Measurements from ENCODE around the gene VAMP2.
A peak's percentile ranks its signal among the peaks of the same experiment; 100 is the strongest.

VAMP2 gene

GRCh38 chr17:8162997-8163977, 539 bp upstream of the VAMP2 start:
- H4K20me1 ChIP-seq = peaks cover 32% of the 10 kb centered on the region
- no peaks in the 10 kb centered on the region for H3K9me3 ChIP-seq
- no peak for TF ChIP-seq Cebpa-rat (IDR thresholded peaks at IDR 0.05)
- peaks cover 22% of the 10 kb centered on the region for H3K36me3 ChIP-seq
- peak overlapping the region; percentile 99 for H3K9ac ChIP-seq
- H3K27me3 ChIP-seq = no peaks in the 10 kb centered on the region
- H3K27ac ChIP-seq = peak overlapping the region; percentile 98
- peak overlapping the region; percentile 100 for H3K4me3 ChIP-seq
- peaks cover 54% of the 10 kb centered on the region for H3K4me1 ChIP-seq
- peak overlapping the region; percentile 91 for H3K4me2 ChIP-seq

- H3K36me3 ChIP-seq = peaks cover 22% of the 10 kb centered on the region
- peak overlapping the region; percentile 99 for H3K9ac ChIP-seq
- H3K4me3 ChIP-seq = peak overlapping the region; percentile 100
- peak overlapping the region; percentile 99 for H3K4me2 ChIP-seq
- no peaks in the 10 kb centered on the region for H3K9me3 ChIP-seq
- peak overlapping the region; percentile 98 for H3K27ac ChIP-seq
- peaks cover 62% of the 10 kb centered on the region for H3K4me1 ChIP-seq
- no peak for TF ChIP-seq Cebpa-rat (IDR thresholded peaks at IDR 0.05)
- peaks cover 32% of the 10 kb centered on the region for H4K20me1 ChIP-seq
- no peaks in the 10 kb centered on the region for H3K27me3 ChIP-seq
Observed at GRCh38 chr17:8161289-8162232, 1.2 kb downstream of the VAMP2 start.

- no peak for TF ChIP-seq Cebpa-rat (IDR thresholded peaks at IDR 0.05)
- Histone ChIP-seq H3K4me1 (peaks cover 65% of the 10 kb centered on the region), H3K9me3 (no peaks in the 10 kb centered on the region), H3K36me3 (peaks cover 22% of the 10 kb centered on the region), H3K4me3 (peak overlapping the region; percentile 100), H3K9ac (peak overlapping the region; percentile 99), H4K20me1 (peaks cover 32% of the 10 kb centered on the region), H3K27ac (peak overlapping the region; percentile 46), H3K27me3 (no peaks in the 10 kb centered on the region), H3K4me2 (peak overlapping the region; percentile 99)
Observed at GRCh38 chr17:8160741-8161221, 2.0 kb downstream of the VAMP2 start.

- Histone ChIP-seq H3K9ac (peak overlapping the region; percentile 99; the same call in 1 of the 2 replicates), H3K4me2 (peak overlapping the region; percentile 99)
Observed at GRCh38 chr17:8160224-8160577, 2.5 kb downstream of the VAMP2 start.

GRCh38 chr17:8159459-8160223, 3.1 kb downstream of the VAMP2 start:
- Histone ChIP-seq H3K4me2 (peak overlapping the region; percentile 99; the same call in 1 of the 2 replicates), H3K9ac (peak overlapping the region; percentile 99), H3K4me1 (peaks cover 73% of the 10 kb centered on the region)

More at GRCh38 chr17:8160224-8160577, 2.5 kb downstream of the VAMP2 start:
- no peak for TF ChIP-seq Cebpa-rat (IDR thresholded peaks at IDR 0.05)
- Histone ChIP-seq H3K27ac (no peak overlapping the region), H3K27me3 (no peaks in the 10 kb centered on the region), H3K36me3 (peaks cover 22% of the 10 kb centered on the region), H3K4me1 (peaks cover 71% of the 10 kb centered on the region), H3K9me3 (no peaks in the 10 kb centered on the region), H3K4me3 (peak overlapping the region; percentile 100; the same call in 1 of the 2 replicates), H4K20me1 (peaks cover 32% of the 10 kb centered on the region)

GRCh38 chr17:8159032-8159400, 3.7 kb downstream of the VAMP2 start:
- H4K20me1 ChIP-seq = peaks cover 32% of the 10 kb centered on the region
- H3K9ac ChIP-seq = no peak overlapping the region
- H3K4me1 ChIP-seq = peaks cover 73% of the 10 kb centered on the region
- no peak for TF ChIP-seq Cebpa-rat (IDR thresholded peaks at IDR 0.05)
- H3K27ac ChIP-seq = no peak overlapping the region
- no peaks in the 10 kb centered on the region for H3K27me3 ChIP-seq
- H3K4me3 ChIP-seq = no peak overlapping the region
- H3K4me2 ChIP-seq = 0 out of 2 replicates have a peak overlapping the region, but pooled peaks have one; percentile 61
- H3K36me3 ChIP-seq = peaks cover 22% of the 10 kb centered on the region
- H3K9me3 ChIP-seq = no peaks in the 10 kb centered on the region

More at GRCh38 chr17:8159459-8160223, 3.1 kb downstream of the VAMP2 start:
- H3K27me3 ChIP-seq = no peaks in the 10 kb centered on the region
- H4K20me1 ChIP-seq = peaks cover 32% of the 10 kb centered on the region
- no peak overlapping the region for H3K4me3 ChIP-seq
- H3K9me3 ChIP-seq = no peaks in the 10 kb centered on the region
- peaks cover 22% of the 10 kb centered on the region for H3K36me3 ChIP-seq
- TF ChIP-seq Cebpa-rat (IDR thresholded peaks at IDR 0.05) = no peak
- no peak overlapping the region for H3K27ac ChIP-seq

- H3K4me1 ChIP-seq = peaks cover 73% of the 10 kb centered on the region
- no peak overlapping the region for H3K9ac ChIP-seq
- no peak for TF ChIP-seq Cebpa-rat (IDR thresholded peaks at IDR 0.05)
- H3K4me3 ChIP-seq = no peak overlapping the region; the same call in 1 of the 2 replicates
- H4K20me1 ChIP-seq = peaks cover 32% of the 10 kb centered on the region
- no peaks in the 10 kb centered on the region for H3K27me3 ChIP-seq
- H3K27ac ChIP-seq = no peak overlapping the region
- H3K36me3 ChIP-seq = peaks cover 22% of the 10 kb centered on the region
- H3K9me3 ChIP-seq = no peaks in the 10 kb centered on the region
- peak overlapping the region; percentile 61 for H3K4me2 ChIP-seq
Observed at GRCh38 chr17:8158267-8159031, 4.3 kb downstream of the VAMP2 start.

GRCh38 chr17:8156246-8156992, 6.3 kb downstream of the VAMP2 start:
- Histone ChIP-seq H3K4me3 (peak overlapping the region; percentile 63), H4K20me1 (peaks cover 22% of the 10 kb centered on the region), H3K27ac (peak overlapping the region; percentile 79), H3K9me3 (no peaks in the 10 kb centered on the region), H3K4me2 (peak overlapping the region; percentile 98), H3K36me3 (peaks cover 21% of the 10 kb centered on the region), H3K4me1 (peaks cover 73% of the 10 kb centered on the region), H3K9ac (peak overlapping the region; percentile 79), H3K27me3 (no peaks in the 10 kb centered on the region)
- TF ChIP-seq Cebpa-rat (IDR thresholded peaks at IDR 0.05) = no peak
